Stimulated activated naive CD4-positive, alpha-beta T cell (primary cell): ENCODE results near the gene TP53INP2.
"Not testable (repeated sequence)": the region's sequence is repeated elsewhere in the genome, so short reads cannot be mapped to it uniquely, and the experiment has no call there.

Experiments used
- DNase-seq, 6 experiments: peaks; one replicate each; lab custom pipeline; 2025; lab: John Stamatoyannopoulos, UW

Gene TP53INP2

GRCh38 chr20:34722560-34722959 is 18.4 kb downstream of the TP53INP2 start:
- not testable (repeated sequence) for DNase-seq

DNA sequence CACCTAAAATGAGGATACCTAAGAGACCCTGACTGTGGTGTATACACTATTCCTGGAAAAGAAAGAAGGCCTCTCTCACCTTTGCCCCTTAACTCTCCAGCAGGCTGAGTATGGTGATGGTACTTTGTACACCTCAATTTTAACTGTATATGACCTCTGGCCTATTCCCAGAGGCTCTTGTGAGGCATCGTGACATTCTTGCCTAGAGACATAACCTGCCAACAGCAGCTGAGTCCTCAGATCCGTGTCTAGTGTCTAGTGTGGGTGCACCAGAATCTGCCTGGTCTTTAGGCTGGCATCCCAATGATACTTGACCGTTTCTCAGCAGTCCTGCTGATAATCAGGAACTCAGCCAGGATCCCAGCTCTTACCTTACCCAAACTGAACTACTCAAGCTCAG is 20.0 kb downstream of the TP53INP2 start:
- no peak for DNase-seq

- no peak for DNase-seq
Observed at GRCh38 chr20:34729416-34729815, 25.3 kb downstream of the TP53INP2 start.

- no peak for DNase-seq
Observed at GRCh38 chr20:34732523-34732922, 28.4 kb downstream of the TP53INP2 start.

DNA sequence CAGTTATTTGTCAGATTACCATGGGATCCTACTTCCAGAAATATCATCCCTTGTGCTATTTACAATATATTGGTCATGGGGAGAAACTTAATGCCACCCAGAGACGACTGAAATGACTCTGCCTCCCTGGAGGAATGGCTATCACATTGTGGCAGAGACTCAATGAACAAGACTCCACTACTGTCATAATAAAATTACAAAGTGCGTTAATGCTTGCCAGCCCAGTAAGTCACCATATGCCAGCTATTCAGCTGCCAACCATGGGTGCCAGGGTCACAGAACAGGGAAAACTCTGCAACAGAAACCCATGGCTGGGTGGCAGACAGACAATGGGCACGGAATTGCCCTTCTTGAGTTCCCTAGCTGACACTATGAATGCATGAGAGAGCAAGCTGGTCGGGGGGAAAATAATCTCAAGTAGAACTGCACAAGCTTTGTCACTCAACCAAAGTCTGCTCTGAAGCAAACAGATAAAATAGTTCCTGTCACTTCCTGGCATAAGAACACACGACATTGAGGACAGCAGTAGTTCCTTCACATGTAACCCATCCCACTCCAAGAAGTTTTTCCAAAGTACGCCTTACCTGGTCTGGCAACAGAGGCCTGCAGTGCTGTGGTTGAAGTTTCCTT is 32.1 kb downstream of the TP53INP2 start:
- no peak for DNase-seq

DNA sequence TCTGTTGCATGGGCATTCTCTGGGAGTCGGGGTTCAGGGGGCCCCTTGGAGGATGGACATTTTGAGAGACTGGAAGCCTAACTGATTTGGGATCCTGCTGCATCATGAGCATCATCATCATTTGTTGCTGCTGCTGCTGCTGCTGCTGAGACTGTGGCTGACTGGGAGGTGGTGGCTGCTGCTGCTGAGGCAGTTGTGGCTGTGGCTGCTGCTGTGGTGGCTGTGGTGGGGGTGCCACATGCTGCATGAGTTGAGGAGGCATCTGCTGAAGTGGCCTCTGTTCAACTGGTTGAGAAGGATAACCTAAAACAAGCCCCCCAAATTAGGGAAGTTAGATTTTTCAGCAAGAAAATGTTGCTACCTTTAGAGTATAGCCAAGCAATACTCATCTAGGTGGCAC is 38.9 kb downstream of the TP53INP2 start:
- DNase-seq: no peak

DNA sequence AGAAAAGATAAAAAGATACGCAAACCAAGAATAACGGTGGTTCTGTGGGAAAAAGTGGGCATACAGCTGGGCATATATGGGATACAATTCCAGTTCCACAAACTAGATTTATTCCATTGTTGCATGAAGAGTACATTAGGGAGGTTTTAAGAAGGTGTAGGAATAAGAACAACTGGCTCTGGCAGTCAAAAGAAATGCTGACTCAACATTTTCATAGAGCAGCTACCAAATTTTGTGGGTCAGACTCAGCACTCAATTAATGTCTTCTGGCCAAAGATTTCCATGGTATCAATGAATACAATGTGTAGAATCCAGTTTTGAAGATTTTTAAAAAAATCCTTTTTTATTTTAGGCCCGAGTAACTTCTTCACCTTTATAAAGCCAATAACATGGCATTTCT is 40.2 kb downstream of the TP53INP2 start:
- DNase-seq: no peak

DNA sequence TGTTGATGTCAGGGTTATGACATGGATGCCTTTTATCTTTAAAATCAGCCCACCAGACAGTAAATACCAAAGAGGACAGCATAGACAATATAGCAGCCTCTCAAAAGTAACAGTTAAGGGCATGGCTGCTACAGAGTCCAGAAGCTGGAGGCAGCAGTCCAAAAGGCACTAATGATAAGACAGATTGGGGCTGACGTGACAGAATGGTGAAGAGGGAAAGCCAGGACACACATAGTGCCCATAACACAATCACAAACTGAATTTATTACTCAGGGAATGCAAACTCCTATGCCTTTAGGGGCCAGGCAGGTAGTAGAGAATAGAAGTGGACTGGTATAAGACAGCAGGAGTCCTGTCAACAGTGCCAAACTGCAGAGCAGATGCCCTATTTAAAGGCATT is 40.7 kb downstream of the TP53INP2 start:
- no peak for DNase-seq

DNA sequence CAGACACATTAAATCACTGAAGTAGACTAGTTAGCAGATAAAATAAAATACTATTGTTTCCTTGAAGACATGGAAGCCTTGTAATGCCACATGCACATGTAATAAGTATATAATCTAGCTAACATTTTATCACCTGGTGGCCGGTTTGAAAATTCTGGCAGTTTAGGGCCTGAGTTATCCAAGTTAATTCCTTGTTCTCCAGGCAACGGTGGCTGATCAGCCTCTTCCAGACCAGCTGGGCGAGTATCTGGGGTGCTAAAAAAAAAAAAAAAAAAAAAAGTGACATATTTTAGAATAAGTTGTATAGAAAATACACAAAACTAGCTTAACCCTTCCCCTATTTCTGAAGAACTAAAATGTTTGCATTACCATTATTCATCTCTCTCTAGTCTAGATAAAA is 42.5 kb downstream of the TP53INP2 start:
- no peak for DNase-seq

DNA sequence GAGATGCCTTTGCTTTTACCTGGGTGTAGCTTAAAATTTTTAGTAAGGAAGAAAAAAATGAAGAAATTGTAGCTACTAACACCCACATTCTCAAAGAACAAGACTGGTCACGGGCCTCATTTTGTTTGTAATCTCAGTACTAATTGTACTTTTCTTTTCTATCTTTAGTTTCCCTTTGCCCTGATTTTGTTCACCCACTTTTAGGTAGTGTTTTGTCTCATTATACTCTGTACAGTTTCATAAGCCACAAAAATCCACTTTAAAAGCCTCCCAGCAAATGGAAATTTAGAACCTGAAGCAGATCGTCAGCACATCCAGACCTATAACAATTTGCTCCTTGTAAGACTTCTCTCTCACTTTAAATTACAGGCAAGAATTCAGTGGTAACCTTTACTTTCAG is 43.3 kb downstream of the TP53INP2 start:
- no peak for DNase-seq

GRCh38 chr20:34748709-34749108 is 44.6 kb downstream of the TP53INP2 start:
- DNase-seq: no peak

- DNase-seq: no peak
Observed at GRCh38 chr20:34750484-34750883, 46.3 kb downstream of the TP53INP2 start.

DNA sequence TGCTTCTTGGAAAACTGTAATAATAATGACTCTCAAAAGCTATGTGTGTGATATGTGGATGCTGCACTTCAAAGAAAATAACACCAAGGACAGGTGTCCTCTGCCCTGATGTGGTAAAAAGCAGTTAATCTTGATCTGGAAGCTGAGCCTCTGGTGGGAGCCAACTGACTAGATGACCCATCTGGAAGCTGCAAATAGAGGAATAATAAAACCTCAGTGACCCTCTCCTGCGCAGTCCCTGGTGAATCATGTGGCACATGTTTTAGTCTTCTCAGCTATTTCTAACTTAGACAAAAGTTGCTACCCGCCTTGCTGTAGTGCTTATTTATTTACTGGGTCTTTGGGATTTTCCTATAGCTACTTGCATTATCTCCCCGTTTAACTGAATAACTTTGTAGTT is 47.3 kb downstream of the TP53INP2 start:
- DNase-seq: no peak

DNA sequence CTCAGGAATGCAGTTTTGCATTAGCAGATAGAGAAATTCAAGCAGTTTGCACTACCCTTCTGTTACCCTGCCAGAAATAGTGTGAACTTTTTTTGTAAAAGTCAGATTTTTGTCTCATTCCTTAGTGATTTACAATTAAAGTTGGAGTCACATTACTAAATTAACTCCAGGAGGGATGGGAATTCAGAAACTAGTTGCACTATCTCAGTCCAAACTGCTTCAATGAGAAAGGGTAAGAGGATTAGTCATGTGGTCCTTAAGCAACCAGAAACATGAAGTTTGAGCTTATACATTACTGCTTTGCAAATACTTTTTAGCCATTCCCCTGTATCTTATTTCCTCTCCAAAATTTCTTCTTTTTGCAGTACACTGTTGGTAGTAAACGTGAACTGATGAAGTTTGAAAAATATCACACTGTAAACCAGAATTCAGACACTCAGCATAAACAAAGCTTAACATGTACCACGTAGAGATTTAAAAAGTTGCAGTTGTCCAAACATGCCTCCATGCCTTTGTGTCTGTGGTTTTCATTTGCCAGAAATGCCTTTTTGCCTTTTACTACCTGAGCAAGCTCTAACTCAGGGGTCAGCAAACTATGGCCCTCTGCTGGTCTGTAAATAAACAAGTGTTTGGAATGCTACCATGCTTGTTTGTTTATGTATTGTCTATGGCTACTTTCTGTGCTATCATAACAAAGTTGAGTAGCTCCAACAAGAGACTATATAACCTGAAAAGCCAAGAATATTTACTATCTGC is 49.7 kb downstream of the TP53INP2 start:
- no peak for DNase-seq

- no peak for DNase-seq
Observed at GRCh38 chr20:34754611-34755010, 50.5 kb downstream of the TP53INP2 start.

DNA sequence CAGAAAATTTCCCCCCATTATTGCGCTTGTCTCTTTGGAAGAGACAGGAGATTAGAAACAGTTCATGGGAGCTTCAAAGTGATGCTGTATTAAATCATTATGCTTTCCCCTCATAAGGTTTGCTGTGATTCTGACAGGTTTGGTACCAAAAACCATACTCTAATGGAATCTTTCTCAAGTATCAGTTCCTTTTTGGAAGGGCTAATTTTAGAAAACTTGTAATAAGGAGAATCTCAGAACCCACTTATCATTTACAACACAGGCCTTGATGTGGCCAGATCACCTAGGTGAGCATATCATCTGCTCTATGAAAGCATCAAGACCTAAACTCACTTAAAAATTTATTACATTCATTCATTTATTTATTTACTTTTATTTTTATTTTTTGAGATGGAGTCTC is 51.2 kb downstream of the TP53INP2 start:
- no peak for DNase-seq

DNA sequence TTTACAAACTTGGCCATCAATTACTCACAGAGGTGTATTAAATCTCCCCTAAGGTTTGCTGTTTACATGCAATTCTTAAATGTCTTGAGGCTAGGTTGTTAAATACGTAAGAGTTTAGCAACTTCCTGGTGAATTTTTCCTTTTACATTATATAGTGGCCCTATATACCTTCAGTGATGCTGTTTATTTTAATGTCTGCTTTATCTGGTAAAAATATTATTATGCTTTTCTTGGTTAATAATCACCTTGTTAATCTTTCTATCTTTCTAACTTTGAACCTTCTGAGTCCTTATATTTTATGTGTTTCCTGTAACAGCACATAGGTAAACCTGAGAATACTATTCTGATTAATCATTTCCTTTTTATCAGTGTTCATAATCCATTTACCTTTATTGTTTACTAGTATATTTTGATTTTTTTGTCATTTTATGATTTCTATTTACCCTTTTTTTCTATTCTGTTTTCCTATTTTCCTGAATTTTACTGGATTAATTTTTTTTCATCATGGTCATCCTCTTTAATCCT is 57.9 kb downstream of the TP53INP2 start:
- no peak for DNase-seq
